OCI-LY7 (cell line): ENCODE measurements around the gene PSEN1.

Experiments used
- EZH2phosphoT487 ChIP-seq: fragments of 200-600 bp; sonication (generic); IDR thresholded peaks from 2 replicates; pipeline ENCODE4 v1.6.1; 2018; ENCODE audit warnings: low read depth, borderline replicate concordance, mild to moderate bottlenecking, mixed run types, antibody characterized with exemption, low read length, moderate library complexity, mixed read lengths
- TF ChIP-seq, protein P1 (sequence below): fragments of 200-600 bp; sonication (generic); conservative IDR thresholded peaks from 2 replicates; pipeline ENCODE4 v1.5.1; 2014; ENCODE audit warnings: mild to moderate bottlenecking, antibody characterized with exemption, low read length, moderate library complexity, mixed read lengths

DNA sequence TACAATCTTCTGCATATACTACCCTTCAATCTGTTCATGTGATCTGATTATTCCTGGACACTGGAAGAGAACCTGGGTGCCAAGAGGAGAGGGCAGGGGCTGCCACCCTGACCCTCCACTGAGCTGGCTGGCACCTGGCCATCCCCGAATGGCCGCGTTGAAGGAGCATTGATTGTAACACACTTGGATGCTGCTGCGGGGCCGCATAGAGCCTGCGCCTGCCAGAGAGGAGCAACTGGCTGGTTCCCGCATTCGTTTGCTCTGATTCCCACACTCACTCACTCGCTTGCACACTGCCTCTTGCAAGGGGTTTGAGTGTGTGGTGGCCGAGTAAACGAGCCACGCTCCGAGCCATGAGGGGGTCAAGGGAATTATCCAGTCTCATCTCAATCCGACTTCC lies 32.4 kb downstream of the PSEN1 start:
- TF ChIP-seq, protein P1, sequence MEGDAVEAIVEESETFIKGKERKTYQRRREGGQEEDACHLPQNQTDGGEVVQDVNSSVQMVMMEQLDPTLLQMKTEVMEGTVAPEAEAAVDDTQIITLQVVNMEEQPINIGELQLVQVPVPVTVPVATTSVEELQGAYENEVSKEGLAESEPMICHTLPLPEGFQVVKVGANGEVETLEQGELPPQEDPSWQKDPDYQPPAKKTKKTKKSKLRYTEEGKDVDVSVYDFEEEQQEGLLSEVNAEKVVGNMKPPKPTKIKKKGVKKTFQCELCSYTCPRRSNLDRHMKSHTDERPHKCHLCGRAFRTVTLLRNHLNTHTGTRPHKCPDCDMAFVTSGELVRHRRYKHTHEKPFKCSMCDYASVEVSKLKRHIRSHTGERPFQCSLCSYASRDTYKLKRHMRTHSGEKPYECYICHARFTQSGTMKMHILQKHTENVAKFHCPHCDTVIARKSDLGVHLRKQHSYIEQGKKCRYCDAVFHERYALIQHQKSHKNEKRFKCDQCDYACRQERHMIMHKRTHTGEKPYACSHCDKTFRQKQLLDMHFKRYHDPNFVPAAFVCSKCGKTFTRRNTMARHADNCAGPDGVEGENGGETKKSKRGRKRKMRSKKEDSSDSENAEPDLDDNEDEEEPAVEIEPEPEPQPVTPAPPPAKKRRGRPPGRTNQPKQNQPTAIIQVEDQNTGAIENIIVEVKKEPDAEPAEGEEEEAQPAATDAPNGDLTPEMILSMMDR = no peak
- TF ChIP-seq EZH2phosphoT487 = no peak
